HEK293T (cell line): ENCODE results near the gene PAX8.
"Not testable (repeated sequence)": the region's sequence is repeated elsewhere in the genome, so short reads cannot be mapped to it uniquely, and the experiment has no call there.

Experiments
- ARNT ChIP-seq: fragments of 450-650 bp; IDR thresholded peaks from 2 replicates; pipeline ENCODE4 v1.6.1; 2017; ENCODE audit warnings: mild to moderate bottlenecking
- BHLHE40 ChIP-seq: fragments of 450-650 bp; IDR thresholded peaks from 2 replicates; pipeline ENCODE4 v1.6.1; 2016; ENCODE audit warnings: mild to moderate bottlenecking, moderate library complexity, borderline replicate concordance
- ELF4 ChIP-seq: fragments of 450-650 bp; IDR thresholded peaks from 2 replicates; pipeline ENCODE4 v1.6.1; 2017; ENCODE audit warnings: antibody characterized with exemption
- FOXA1 ChIP-seq: fragments of 450-650 bp; IDR thresholded peaks from 2 replicates; pipeline ENCODE4 v1.6.1; 2016; ENCODE audit warnings: mild to moderate bottlenecking
- FOXM1 ChIP-seq: fragments of 450-650 bp; IDR thresholded peaks from 2 replicates; pipeline ENCODE4 v1.6.1; 2017; ENCODE audit warnings: mild to moderate bottlenecking, borderline replicate concordance
- HDGF ChIP-seq: fragments of 450-650 bp; IDR thresholded peaks from 2 replicates; pipeline ENCODE4 v1.6.1; 2017; ENCODE audit warnings: antibody characterized with exemption, borderline replicate concordance
- L3MBTL2 ChIP-seq: fragments of 450-650 bp; conservative IDR thresholded peaks from 2 replicates; pipeline ENCODE4 v1.6.1; 2016; ENCODE audit warnings: mild to moderate bottlenecking
- SUZ12 ChIP-seq: fragments of 450-650 bp; IDR thresholded peaks from 2 replicates; pipeline ENCODE4 v1.6.1; 2016; ENCODE audit warnings: mild to moderate bottlenecking
- ZNF384 ChIP-seq: fragments of 450-650 bp; IDR thresholded peaks from 2 replicates; pipeline ENCODE4 v1.6.1; 2016

DNA sequence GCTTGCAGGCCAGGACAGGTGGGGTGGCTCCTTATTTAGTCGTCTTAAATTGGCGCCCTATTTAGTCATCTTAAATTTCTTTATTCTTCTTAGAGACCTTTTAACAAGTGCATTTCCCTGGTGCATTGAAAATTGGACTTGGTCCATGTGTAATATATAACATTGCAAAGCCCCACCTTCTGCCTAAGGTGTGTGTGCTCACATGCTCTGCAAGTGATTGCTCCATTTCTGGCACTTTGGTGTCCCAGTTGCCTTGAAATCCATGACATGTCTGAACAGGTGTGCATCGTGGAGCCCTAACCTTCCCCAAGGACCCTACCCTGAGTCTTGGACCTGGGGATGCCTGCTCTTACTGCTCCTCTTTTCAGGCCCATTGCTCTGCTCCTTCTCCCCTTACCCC, 35.5 kb upstream of the PAX8 start:
- TF ChIP-seq FOXM1, HDGF, ELF4, ARNT, BHLHE40, FOXA1, SUZ12, ZNF384, L3MBTL2: not testable (repeated sequence)
